ENCODE results near the gene TBC1D22A. TPM values are rescaled to one million over a fixed set of nuclear protein-coding genes. Genes with fewer than 3 reads are reported as not detected.

TBC1D22A gene
- total RNA-seq, 2 donors from 2014 or later: 52.4 to 108 TPM

GRCh38 chr22:46956498-46957215 lies 194.2 kb downstream of the TBC1D22A start:
- Mint-ChIP-seq H3K4me3 (no peak overlapping the region), H3K36me3 (ENCODE audit: low read depth) (peaks cover 53% of the 10 kb centered on the region), H3K4me1 (peaks cover 16% of the 10 kb centered on the region), H3K9me3 (no peaks in the 10 kb centered on the region), H3K27me3 (no peaks in the 10 kb centered on the region), H3K27ac (peak overlapping the region; percentile 39)
- ATAC-seq (replicated peaks): no peak

GRCh38 chr22:46957521-46957920 lies 195.1 kb downstream of the TBC1D22A start:
- Mint-ChIP-seq H3K27ac (peak overlapping the region; percentile 39), H3K4me1 (peaks cover 12% of the 10 kb centered on the region), H3K36me3 (ENCODE audit: low read depth) (peaks cover 58% of the 10 kb centered on the region), H3K9me3 (no peaks in the 10 kb centered on the region), H3K27me3 (no peaks in the 10 kb centered on the region), H3K4me3 (no peak overlapping the region)
- ATAC-seq (replicated peaks): no peak

- H3K4me1 Mint-ChIP-seq: peaks cover 9% of the 10 kb centered on the region
- no peaks in the 10 kb centered on the region for H3K27me3 Mint-ChIP-seq
- H3K36me3 Mint-ChIP-seq (ENCODE audit: low read depth): peaks cover 57% of the 10 kb centered on the region
- H3K4me3 Mint-ChIP-seq: no peak overlapping the region
- no peak for ATAC-seq (replicated peaks)
- no peaks in the 10 kb centered on the region for H3K9me3 Mint-ChIP-seq
- H3K27ac Mint-ChIP-seq: no peak overlapping the region
Observed at GRCh38 chr22:46958191-46958590, 195.7 kb downstream of the TBC1D22A start.

- Mint-ChIP-seq H3K4me3 (no peak overlapping the region), H3K4me1 (peaks cover 9% of the 10 kb centered on the region), H3K9me3 (no peaks in the 10 kb centered on the region), H3K27me3 (no peaks in the 10 kb centered on the region), H3K36me3 (ENCODE audit: low read depth) (peaks cover 58% of the 10 kb centered on the region), H3K27ac (no peak overlapping the region)
- ATAC-seq (replicated peaks): no peak
Observed at GRCh38 chr22:46958658-46959057, 196.2 kb downstream of the TBC1D22A start.

GRCh38 chr22:46959369-46959768 lies 196.9 kb downstream of the TBC1D22A start:
- ATAC-seq (replicated peaks): no peak
- no peaks in the 10 kb centered on the region for H3K27me3 Mint-ChIP-seq

GRCh38 chr22:46961591-46962295 lies 199.3 kb downstream of the TBC1D22A start:
- ATAC-seq (replicated peaks): no peak
- no peak overlapping the region for H3K4me3 Mint-ChIP-seq
- no peaks in the 10 kb centered on the region for H3K27me3 Mint-ChIP-seq
- H3K27ac Mint-ChIP-seq: no peak overlapping the region
- no peaks in the 10 kb centered on the region for H3K9me3 Mint-ChIP-seq
- H3K36me3 Mint-ChIP-seq (ENCODE audit: low read depth): peaks cover 52% of the 10 kb centered on the region
- H3K4me1 Mint-ChIP-seq: peaks cover 17% of the 10 kb centered on the region

More at GRCh38 chr22:46959369-46959768, 196.9 kb downstream of the TBC1D22A start:
- H3K27ac Mint-ChIP-seq: no peak overlapping the region
- peaks cover 54% of the 10 kb centered on the region for H3K36me3 Mint-ChIP-seq (ENCODE audit: low read depth)
- H3K9me3 Mint-ChIP-seq: no peaks in the 10 kb centered on the region
- peaks cover 9% of the 10 kb centered on the region for H3K4me1 Mint-ChIP-seq
- no peak overlapping the region for H3K4me3 Mint-ChIP-seq

GRCh38 chr22:46962406-46962805 lies 200.0 kb downstream of the TBC1D22A start:
- Mint-ChIP-seq H3K4me1 (peaks cover 12% of the 10 kb centered on the region), H3K27me3 (no peaks in the 10 kb centered on the region), H3K9me3 (no peaks in the 10 kb centered on the region), H3K4me3 (no peak overlapping the region), H3K36me3 (ENCODE audit: low read depth) (peaks cover 51% of the 10 kb centered on the region), H3K27ac (no peak overlapping the region)
- no peak for ATAC-seq (replicated peaks)

- ATAC-seq (replicated peaks): no peak
- H3K4me3 Mint-ChIP-seq: no peak overlapping the region
- peaks cover 16% of the 10 kb centered on the region for H3K4me1 Mint-ChIP-seq
- H3K27ac Mint-ChIP-seq: no peak overlapping the region
- H3K9me3 Mint-ChIP-seq: no peaks in the 10 kb centered on the region
- no peaks in the 10 kb centered on the region for H3K27me3 Mint-ChIP-seq
- peaks cover 51% of the 10 kb centered on the region for H3K36me3 Mint-ChIP-seq (ENCODE audit: low read depth)
Observed at GRCh38 chr22:46963672-46964545, 201.5 kb downstream of the TBC1D22A start.

- Mint-ChIP-seq H3K4me3 (no peak overlapping the region), H3K4me1 (peaks cover 27% of the 10 kb centered on the region), H3K36me3 (ENCODE audit: low read depth) (peaks cover 59% of the 10 kb centered on the region), H3K27me3 (no peaks in the 10 kb centered on the region), H3K27ac (no peak overlapping the region), H3K9me3 (no peaks in the 10 kb centered on the region)
- ATAC-seq (replicated peaks): no peak
Observed at GRCh38 chr22:46964773-46965550, 202.5 kb downstream of the TBC1D22A start.

GRCh38 chr22:46965555-46966494 lies 203.4 kb downstream of the TBC1D22A start:
- no peak for ATAC-seq (replicated peaks)
- Mint-ChIP-seq H3K27me3 (no peaks in the 10 kb centered on the region), H3K9me3 (no peaks in the 10 kb centered on the region), H3K4me1 (peaks cover 33% of the 10 kb centered on the region), H3K4me3 (no peak overlapping the region), H3K27ac (no peak overlapping the region), H3K36me3 (ENCODE audit: low read depth) (peaks cover 64% of the 10 kb centered on the region)

- Mint-ChIP-seq H3K27ac (no peak overlapping the region), H3K4me3 (no peak overlapping the region), H3K27me3 (no peaks in the 10 kb centered on the region), H3K9me3 (no peaks in the 10 kb centered on the region), H3K4me1 (peaks cover 32% of the 10 kb centered on the region), H3K36me3 (ENCODE audit: low read depth) (peaks cover 57% of the 10 kb centered on the region)
- no peak for ATAC-seq (replicated peaks)
Observed at GRCh38 chr22:46966495-46966845, 204.0 kb downstream of the TBC1D22A start.

- no peak overlapping the region for H3K27ac Mint-ChIP-seq
- H3K9me3 Mint-ChIP-seq: no peaks in the 10 kb centered on the region
- no peaks in the 10 kb centered on the region for H3K27me3 Mint-ChIP-seq
- no peak overlapping the region for H3K4me3 Mint-ChIP-seq
- peaks cover 30% of the 10 kb centered on the region for H3K4me1 Mint-ChIP-seq
- no peak for ATAC-seq (replicated peaks)
- peaks cover 54% of the 10 kb centered on the region for H3K36me3 Mint-ChIP-seq (ENCODE audit: low read depth)
Observed at GRCh38 chr22:46966846-46967245, 204.4 kb downstream of the TBC1D22A start.
